ENCODE measurements around the gene TEX22.

The TEX22 gene

DNA sequence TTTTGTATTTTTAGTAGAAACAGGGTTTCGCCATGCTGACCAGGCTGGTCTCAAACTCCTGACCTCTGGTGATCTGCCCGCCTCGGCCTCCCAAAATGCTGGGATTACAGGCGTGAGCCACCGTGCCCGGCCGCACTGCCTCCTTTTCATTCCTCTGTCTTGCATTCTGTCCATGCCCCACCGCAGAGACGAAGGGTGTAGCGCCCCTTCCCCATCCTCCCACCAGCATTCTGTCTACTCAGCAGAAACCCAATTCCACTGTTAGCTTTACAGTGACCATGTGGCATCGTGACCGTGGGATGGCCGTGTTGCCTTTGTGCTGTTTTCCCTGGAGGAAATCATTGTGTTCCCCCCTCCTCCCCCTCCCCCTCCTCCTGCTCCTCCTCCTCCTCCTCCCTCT lies 10.3 kb downstream of the TEX22 start:
- DNase-seq: no peak

DNA sequence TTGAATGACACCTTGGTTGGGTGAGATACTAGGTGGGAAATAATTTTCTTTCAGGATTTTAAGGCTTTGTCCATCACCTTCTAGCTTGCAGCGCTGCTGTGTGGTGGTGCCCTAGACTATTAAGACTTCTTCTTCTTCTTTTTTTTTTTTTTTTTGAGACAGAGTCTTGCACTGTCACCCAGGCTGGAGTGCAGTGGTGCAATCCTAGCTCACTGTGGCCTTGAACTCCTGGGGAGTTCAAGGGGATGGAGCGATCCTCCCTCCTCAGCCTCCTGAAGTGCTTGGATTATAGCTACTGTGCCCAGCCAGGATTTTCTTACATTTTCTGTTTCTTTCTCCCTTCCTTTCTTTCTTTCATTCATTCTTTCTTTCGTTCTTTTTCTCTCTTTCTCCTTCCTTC lies 11.0 kb downstream of the TEX22 start:
- DNase-seq: no peak

- DNase-seq: no peak
These were observed 12.3 kb downstream of the TEX22 start for GRCh38 chr14:105410642-105411016.

GRCh38 chr14:105411017-105411941 lies 12.9 kb downstream of the TEX22 start:
- no peak for DNase-seq

DNA sequence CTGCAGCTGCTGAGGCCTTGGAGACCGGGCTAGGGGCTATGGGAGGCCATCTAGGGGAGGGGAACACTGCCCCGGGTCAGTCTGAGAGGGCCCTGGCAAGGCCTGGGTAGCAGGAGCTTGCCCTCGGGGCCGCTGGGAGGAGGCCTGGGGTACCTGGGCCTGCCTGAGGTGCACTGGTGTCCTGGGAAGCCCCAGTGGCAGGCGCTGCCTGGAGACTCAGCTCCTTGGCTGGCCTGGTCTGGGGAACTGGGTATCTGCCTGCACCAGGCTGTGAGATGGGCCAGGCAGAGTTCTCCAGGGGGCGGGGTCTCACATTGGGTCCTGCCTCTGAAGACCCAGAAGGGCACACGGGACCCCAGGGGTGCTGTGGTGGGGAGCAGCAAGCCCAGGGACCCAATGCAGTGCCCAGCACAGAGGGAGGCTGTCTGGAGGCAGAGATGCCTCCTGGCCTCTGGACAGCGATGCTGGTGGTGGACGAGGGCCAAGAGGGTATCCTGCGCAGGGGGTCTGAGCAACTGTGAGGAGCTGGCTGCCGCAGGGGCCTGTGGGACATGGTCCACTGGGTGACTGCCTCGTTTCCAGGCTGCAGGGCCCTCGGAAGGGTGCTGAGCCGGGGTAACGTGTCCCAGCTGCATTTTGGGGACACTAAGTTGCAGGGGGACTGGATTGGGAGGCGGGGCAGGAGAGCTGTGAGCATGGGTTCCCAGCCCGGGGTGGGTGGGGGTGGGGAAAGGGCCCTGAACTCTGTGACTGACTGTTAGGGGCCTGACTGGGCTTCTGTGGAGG lies 13.8 kb downstream of the TEX22 start:
- no peak for DNase-seq

- DNase-seq: no peak
These were observed 14.6 kb downstream of the TEX22 start for GRCh38 chr14:105412771-105413543.

GRCh38 chr14:105413544-105413886 lies 15.2 kb downstream of the TEX22 start:
- no peak for DNase-seq

GRCh38 chr14:105414456-105415371 lies 16.4 kb downstream of the TEX22 start:
- DNase-seq: peak; percentile 66

DNA sequence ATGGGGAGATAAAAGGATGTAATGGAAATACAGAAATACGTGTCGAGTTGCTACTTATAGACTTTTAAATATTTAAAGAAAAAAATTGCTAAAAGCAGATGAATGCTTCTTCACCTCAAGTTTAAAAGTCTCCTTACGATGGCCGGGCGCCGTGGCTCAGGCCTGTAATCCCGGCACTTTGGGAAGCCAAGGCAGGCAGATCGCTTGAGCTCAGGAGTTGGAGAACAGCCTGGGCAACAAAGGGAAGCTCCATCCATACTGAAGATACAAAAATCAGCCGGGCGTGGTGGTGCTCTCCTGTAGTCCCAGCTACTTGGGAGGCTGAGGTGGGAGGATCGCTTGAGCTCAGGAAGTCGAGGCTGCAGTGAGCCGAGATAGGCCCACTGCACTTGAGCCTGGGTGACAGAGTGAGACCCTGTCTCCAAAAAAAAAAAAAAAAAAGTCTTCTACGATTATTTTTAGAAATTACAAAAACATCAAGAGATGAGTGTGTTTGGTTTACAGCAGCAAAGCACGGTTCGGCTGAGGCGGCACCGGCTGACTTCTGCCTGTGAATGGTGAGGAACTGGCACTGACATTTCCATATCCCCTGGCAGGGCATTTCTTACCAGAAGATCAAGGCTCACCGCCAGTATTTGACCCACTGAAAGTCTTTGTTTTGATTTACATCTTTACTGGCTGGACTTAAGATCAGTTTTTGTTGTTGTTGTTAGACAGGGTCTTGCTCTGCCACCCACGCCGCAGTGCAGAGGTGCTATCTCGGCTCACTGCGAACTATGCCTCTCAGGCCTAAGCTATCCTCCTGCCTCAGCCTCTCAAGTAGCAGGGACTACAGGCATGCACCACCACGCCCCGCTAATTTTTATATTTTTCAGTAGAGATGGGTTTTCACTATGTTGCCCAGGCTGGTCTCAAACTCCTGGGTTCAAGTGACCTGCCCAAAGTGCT lies 17.4 kb downstream of the TEX22 start:
- no peak for DNase-seq

DNA sequence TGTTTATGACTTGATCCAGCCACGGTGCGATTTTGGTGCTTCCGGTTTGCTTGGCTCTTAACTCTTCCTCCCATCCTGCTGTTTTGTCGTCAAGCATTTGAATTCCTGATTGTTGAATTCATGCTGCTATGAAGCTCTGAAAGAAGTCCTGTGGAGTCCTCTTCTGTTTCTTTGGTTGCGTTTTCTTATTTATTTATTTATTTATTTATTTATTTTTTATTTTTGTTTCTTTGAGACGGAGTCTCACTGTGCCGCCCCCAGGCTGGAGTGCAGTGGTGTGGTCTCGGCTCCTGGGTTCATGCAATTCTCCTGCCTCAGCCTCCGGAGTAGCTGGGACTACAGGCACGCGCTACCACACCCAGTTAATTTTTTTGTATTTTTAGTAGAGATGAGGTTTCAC lies 18.3 kb downstream of the TEX22 start:
- no peak for DNase-seq

GRCh38 chr14:105417690-105418121 lies 19.4 kb downstream of the TEX22 start:
- DNase-seq: no peak

- no peak for DNase-seq
These were observed 20.2 kb downstream of the TEX22 start for GRCh38 chr14:105418269-105419194.

DNA sequence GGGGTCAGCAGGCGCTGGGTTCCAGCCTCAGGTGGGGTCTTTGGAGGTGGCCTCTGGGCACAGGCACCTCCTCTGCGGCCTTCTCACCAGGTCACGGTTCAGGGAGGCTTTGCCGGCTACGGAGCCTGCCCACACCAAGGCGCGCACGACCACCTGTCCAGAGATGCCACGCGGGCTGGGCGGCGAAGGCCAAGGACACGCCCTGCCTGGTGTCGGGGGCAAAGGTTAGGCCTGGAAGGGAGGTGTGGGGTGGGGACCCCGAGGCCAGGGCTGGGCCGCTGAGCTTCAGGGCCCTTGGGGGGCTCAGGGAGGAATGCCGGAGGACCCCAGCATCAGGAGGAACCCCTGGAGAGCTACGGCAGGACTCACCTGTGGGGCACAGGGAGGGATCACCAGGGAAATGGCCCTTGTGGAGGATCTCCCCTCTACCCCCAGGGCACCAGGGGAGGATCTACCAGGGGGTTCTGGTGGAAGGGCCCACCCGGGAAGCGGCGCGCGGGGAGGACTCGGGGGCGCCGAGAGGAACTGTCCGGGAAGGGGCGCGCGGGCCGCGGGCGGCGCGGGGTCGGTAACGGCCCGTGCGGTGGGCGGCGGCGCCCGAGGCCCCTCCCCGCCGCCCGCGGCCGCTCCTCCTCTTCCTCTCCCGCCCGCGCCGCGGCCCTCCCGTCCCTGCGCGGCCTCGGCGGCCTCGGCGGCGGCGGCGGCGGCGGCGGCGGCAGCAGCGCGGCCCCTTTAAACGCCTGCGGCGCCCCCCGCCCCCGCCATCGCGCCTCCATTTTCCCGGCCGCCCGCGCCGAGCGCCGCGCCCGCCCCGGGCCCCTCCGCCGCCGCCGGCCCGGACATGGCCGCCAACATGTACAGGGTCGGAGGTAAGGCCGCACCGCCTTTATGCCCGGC lies 21.1 kb downstream of the TEX22 start, which contains the start of gene MTA1:
Gene MTA1, plus strand, starts transcription at position 633 of the 897 bp plus-strand sequence. Its CDS starts 209 bp downstream, at position 842.
- DNase-seq: peak; percentile 46

- DNase-seq: no peak
These were observed 22.0 kb downstream of the TEX22 start for GRCh38 chr14:105420101-105420973.

GRCh38 chr14:105420974-105421674 lies 22.8 kb downstream of the TEX22 start:
- no peak for DNase-seq

DNA sequence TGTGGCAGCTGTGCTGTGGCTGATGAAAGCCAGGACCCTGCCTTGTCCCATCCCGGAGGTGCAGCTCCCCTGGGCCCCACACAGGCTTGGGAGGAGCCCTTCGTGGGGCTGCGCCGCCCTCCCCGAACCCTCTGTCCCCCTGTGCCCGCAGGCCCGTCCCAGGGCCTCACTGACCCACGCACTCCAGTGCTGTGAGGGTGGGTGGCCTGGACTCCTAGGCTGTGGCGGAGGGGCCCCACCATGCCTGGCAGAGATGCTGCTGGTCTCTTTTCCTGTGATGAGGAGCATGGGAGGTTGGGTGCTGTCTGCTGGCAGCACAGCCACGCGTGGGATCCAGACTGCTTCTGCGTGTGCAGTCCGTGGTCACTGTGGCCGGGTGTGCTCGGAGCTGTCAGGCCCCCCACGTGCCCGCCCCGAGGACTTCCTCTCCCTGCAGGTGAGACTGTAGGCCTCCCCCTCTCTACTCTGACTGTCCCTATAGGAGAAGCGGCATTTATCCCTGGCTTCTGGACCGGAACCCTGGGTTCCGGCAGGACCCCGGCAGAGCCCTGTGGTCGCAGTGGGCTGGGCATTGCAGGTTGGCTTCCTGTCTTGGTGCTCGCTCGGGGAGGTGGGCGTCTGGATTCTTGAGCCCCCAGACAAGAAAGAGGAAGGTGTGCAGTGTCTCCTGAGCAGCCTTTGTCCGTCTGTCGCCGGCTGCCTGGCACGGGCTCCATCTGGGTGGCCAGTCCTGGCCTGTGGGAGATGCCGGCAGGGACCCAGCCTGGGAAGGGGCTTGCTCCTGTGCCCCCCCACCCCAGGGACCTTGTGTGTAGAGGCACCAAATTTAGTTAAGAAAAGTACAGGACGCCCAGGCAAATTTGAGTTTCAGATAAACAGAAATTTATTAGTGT lies 23.6 kb downstream of the TEX22 start:
- DNase-seq: no peak

Data from activated CD4-positive, alpha-beta T cell treated with anti-CD3 and anti-CD28 coated beads, Interleukin-10, Interleukin-2, amounts not matched to agents 100 ng/mL and 50 ng/mL, durations not matched to agents 16 hours and 8 hours (primary cell).